Vagina (tissue), 2 donors: Measurements from ENCODE around the gene SH3BP2. TPM values are rescaled to one million over a fixed set of nuclear protein-coding genes. Genes with fewer than 3 reads are reported as not detected.

Experiments
- DNase-seq, 2 donors: peaks; one replicate each; pipeline ENCODE4 v3.0.0-alpha.2; 2017; ENCODE audit errors: extremely low spot score in 2 of 2
- H3K27ac ChIP-seq: fragments of 200-600 bp; sonication (generic); one replicate; pipeline ENCODE4 v1.5.1; 2019
- H3K27me3 ChIP-seq: fragments of 200-600 bp; sonication (generic); one replicate; pipeline ENCODE4 v1.5.1; 2019
- H3K36me3 ChIP-seq, 2 donors: fragments of 200-600 bp; sonication (generic); one replicate each; pipeline ENCODE4 v1.5.1; 2017 to 2019
- H3K4me1 ChIP-seq: fragments of 200-600 bp; sonication (generic); one replicate; pipeline ENCODE4 v1.5.1; 2019
- H3K4me3 ChIP-seq, 2 donors: fragments of 200-600 bp; sonication (generic); 1 replicate in 1 of 2; 2 replicates in 1 of 2; pipeline ENCODE4 v1.5.1; 2016 to 2019
- H3K9me3 ChIP-seq: fragments of 200-600 bp; sonication (generic); one replicate; pipeline ENCODE4 v1.5.1; 2019
- POLR2A ChIP-seq, 2 donors: fragments of 450-650 bp; IDR thresholded peaks; one replicate each; pipeline ENCODE4 v1.6.1; 2017; ENCODE audit warnings: antibody characterized with exemption in 2 of 2, mild to moderate bottlenecking in 2 of 2, moderate library complexity in 2 of 2
- POLR2AphosphoS5 ChIP-seq, 2 donors: sonication (generic); formaldehyde crosslinking; IDR thresholded peaks; one replicate each; pipeline ENCODE4 v1.9.0; 2017; ENCODE audit warnings: antibody characterized with exemption in 2 of 2, mild to moderate bottlenecking in 2 of 2, low read depth in 1 of 2; ENCODE audit not compliant: insufficient read depth in 1 of 2
- intact Hi-C: fragments of 100-400 bp; cut with DNase I; formaldehyde crosslinking; loops from one replicate; pipeline ENCODE4 v1.15.1; 2023
- total RNA-seq: library from RNA; depleted of rRNA; stranded (reverse); fragments of >200 nt; gene quantifications from one replicate; pipeline ENCODE4 v1.2.3, GENCODE V29; 2016
- TF ChIP-seq, protein P1 (sequence below), 3 experiments: fragments of 450-650 bp in 2 of 3; fragments of 200-600 bp in 1 of 3; sonication (generic) in 1 of 3; IDR thresholded peaks; one replicate each; pipeline ENCODE4 v1.5.1; 2017 to 2019; ENCODE audit warnings: antibody characterized with exemption in 3 of 3, mild to moderate bottlenecking in 2 of 3, moderate library complexity in 2 of 3

Gene SH3BP2
- total RNA-seq, 1 donor from 2014 or later = 102 TPM

DNA sequence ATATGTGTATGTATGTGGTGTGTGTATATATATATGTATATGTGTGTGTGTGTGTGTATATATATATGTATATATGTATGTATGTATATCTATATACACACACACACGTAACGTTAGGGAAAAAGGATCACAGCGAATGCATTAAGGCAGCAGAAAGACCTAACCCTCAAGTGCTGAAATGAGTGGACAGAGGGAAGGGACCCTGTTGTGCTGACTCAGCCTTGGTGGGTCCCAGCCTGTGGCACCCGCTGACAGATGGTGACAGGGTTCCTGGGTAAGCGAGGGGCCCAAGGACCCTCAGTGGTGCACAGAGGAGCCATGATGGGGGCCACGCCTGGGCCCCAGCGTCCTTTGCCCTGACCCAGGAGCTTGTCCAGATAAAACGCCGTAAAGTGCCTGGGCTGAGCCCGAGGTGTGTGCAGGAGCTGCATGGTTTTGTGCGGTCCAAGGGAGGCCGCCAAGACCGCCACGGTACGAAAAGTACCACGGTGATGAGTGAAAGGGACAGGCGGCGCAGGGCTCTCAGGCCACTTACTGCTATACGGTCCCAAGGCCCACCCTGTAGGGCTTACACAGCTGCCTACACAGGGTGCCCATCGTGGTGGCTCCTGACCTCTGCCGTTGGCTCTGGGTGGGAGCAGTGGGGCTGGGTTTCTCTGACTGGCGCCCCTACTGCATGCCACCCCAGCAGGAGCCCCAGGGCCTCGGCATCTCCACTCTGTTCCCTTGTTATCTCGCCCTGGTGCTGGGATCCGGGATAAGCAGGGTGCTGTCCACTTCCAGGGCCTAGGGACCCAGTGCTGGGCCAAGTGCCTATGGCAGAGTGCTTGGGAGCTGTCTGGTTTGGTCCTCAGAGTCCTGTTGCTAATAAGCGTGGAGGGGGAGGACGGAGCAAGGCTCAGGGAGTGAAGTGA, 10.0 kb downstream of the SH3BP2 start:
- no peak overlapping the region for H3K4me3 ChIP-seq
- H3K4me1 ChIP-seq = peaks cover 98% of the 10 kb centered on the region
- intact Hi-C loops = no loop called here
- no peak for TF ChIP-seq POLR2AphosphoS5 (IDR thresholded peaks at IDR 0.05; ENCODE audit: insufficient read depth in 1 of 2, low read depth in 1 of 2)
- TF ChIP-seq, protein P1, sequence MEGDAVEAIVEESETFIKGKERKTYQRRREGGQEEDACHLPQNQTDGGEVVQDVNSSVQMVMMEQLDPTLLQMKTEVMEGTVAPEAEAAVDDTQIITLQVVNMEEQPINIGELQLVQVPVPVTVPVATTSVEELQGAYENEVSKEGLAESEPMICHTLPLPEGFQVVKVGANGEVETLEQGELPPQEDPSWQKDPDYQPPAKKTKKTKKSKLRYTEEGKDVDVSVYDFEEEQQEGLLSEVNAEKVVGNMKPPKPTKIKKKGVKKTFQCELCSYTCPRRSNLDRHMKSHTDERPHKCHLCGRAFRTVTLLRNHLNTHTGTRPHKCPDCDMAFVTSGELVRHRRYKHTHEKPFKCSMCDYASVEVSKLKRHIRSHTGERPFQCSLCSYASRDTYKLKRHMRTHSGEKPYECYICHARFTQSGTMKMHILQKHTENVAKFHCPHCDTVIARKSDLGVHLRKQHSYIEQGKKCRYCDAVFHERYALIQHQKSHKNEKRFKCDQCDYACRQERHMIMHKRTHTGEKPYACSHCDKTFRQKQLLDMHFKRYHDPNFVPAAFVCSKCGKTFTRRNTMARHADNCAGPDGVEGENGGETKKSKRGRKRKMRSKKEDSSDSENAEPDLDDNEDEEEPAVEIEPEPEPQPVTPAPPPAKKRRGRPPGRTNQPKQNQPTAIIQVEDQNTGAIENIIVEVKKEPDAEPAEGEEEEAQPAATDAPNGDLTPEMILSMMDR (IDR thresholded peaks at IDR 0.05) = no peak
- TF ChIP-seq POLR2A (IDR thresholded peaks at IDR 0.05) = no peak
- H3K27me3 ChIP-seq = no peaks in the 10 kb centered on the region
- peak overlapping the region; percentile 81 for H3K27ac ChIP-seq
- H3K9me3 ChIP-seq = no peaks in the 10 kb centered on the region
- no peaks in the 10 kb centered on the region for H3K36me3 ChIP-seq
- no peak for DNase-seq

DNA sequence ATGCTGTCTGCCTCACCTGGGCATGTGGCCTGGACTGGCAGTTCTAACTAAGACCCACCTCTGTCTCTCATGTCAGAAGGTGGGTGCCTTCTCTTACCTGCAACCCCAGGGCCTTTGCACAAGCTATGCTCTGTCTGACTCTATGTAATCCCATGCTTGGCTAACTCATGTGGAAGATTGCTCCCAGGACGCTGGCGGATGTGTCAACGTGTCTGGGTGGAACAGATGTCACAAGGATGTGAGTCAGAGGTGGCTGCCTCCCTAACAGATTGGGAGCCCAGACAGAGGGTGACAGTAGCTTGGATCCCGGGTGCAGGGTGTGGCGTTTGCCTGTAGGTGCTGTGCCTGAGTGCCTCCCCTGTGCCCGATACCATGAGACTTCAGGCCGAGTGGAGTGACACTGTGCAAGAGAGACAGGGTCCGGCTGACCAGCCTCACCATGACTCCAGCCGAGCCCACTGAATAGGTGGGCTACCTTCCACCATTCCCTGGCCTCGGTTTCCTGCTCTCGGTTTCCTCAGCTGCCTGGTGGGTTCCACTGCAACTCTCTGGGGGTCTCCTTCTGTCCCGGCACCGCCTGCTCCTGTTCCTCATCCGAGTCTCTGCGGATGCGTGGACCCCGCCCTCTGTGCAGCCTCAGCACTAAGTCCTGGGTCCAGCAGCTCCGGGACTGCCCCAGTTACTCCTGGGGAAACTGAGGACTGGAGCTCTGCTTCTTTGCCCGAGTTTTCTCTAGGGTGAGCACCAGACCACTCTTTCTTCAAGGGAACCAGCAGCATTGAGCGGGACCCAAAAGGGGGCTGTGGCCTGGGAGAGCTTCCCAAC, 11.0 kb downstream of the SH3BP2 start:
- no peaks in the 10 kb centered on the region for H3K27me3 ChIP-seq
- H3K9me3 ChIP-seq = no peaks in the 10 kb centered on the region
- no peak for DNase-seq
- no peak overlapping the region for H3K4me3 ChIP-seq
- TF ChIP-seq POLR2AphosphoS5 (IDR thresholded peaks at IDR 0.05; ENCODE audit: insufficient read depth in 1 of 2, low read depth in 1 of 2) = peak; percentile 48 to 63
- TF ChIP-seq POLR2A (IDR thresholded peaks at IDR 0.05) = no peak
- intact Hi-C loops = no loop called here
- no peaks in the 10 kb centered on the region for H3K36me3 ChIP-seq
- peaks cover 91% of the 10 kb centered on the region for H3K4me1 ChIP-seq
- H3K27ac ChIP-seq = peak overlapping the region; percentile 81

DNA sequence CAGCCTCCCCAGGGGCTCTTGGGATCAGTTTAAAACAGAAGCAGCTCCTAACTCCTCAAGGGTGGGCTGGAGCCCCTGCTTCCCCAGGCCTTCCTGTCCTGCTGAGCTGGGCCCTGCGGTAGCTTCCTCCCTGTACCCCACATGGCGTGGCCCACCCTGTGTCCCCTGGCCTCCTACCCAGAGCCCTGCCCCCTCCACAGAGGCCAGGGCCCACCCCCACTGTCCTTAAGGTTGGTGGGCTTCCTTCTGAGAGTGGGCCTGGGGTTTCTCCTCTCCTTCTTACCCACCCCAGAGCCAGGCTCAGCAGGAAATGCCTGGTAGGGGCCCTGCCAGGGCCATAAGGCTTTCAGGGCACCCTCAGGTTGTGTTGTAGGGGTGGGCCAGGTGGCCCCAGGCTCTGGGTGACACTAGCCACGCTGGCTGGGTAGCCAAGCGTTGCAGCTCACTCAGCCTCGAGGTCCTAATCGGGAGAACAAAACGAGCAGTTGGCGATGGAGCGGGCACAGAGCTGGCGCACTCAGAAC, 11.6 kb downstream of the SH3BP2 start:
- Histone ChIP-seq H3K4me1 (peaks cover 90% of the 10 kb centered on the region), H3K9me3 (no peaks in the 10 kb centered on the region), H3K36me3 (no peaks in the 10 kb centered on the region), H3K27ac (peak overlapping the region; percentile 81), H3K27me3 (no peaks in the 10 kb centered on the region), H3K4me3 (no peak overlapping the region)
- no peak for TF ChIP-seq POLR2AphosphoS5 (IDR thresholded peaks at IDR 0.05; ENCODE audit: insufficient read depth in 1 of 2, low read depth in 1 of 2)
- TF ChIP-seq POLR2A (IDR thresholded peaks at IDR 0.05) = no peak
- TF ChIP-seq, protein P1 (IDR thresholded peaks at IDR 0.05) = no peak
- no peak for DNase-seq
- intact Hi-C loops = no loop called here

DNA sequence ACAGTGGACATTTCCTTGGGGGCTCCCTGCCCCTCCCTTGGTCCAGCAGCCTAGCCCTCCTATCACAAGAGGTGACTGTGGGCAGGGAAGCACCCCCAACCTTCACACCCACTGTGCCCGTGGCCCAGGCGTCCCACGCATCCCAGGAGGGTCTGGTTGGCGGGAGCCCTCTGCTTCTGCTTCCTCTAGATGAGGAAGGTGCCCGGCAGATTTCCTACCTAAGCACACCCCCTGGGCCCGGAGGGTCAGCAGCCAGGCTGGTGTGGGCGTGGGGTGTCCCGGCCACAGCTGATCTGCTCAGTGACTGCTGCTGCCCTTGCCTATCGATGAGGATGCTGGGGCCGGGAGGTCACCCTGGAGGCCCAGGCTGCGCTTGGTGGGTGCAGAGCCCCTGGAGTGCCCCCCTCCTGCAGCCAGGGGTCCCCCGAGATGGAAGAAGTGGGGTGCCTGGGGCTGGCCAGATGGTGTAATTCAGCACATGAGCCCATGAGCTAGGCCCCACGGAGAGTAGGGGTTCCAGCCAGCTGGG, 12.2 kb downstream of the SH3BP2 start:
- DNase-seq = no peak
- Histone ChIP-seq H3K4me3 (no peak overlapping the region), H3K4me1 (peaks cover 90% of the 10 kb centered on the region), H3K36me3 (no peaks in the 10 kb centered on the region), H3K27ac (peak overlapping the region; percentile 81), H3K9me3 (no peaks in the 10 kb centered on the region), H3K27me3 (no peaks in the 10 kb centered on the region)
- TF ChIP-seq, protein P1 (IDR thresholded peaks at IDR 0.05) = no peak
- TF ChIP-seq POLR2AphosphoS5 (IDR thresholded peaks at IDR 0.05; ENCODE audit: insufficient read depth in 1 of 2, low read depth in 1 of 2) = no peak
- no peak for TF ChIP-seq POLR2A (IDR thresholded peaks at IDR 0.05)
- intact Hi-C loops = no loop called here

DNA sequence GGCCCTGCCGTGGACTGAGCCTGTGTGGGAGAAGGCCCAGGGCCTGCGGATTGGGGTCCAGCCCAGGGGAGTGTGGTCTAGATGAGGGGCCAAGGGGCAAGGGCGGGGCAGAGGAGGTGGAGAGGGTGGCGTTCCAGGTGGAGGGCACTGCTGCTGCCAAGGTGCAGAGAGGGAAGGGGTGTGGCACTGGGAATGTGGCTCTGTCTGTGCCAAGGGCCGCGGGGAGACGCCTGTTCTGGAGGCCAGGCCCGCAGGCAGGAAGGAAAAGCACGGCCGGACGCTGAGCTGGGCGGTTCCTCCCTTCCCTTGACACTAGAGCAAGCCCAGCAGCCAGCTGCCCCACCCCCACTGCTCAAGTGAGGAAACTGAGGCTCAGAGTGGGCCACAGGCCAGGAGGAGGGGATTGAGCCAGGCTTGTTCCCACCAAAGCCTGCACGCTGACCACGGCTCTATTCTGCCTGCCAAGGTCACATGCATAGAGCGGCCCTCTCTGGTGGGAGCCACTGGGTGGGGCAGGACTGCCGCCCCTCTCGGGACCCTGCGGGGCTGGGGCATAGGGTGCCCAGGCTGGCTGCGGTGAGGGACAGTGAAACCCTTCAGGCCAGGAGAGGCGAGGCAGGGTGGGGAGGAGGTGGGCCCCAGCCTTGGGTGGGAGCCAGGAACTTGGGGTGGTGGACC, 13.0 kb downstream of the SH3BP2 start:
- H3K4me1 ChIP-seq = peaks cover 90% of the 10 kb centered on the region
- peak in 1 of 2 donors; percentile 25 for TF ChIP-seq POLR2AphosphoS5 (IDR thresholded peaks at IDR 0.05; ENCODE audit: insufficient read depth in 1 of 2, low read depth in 1 of 2)
- TF ChIP-seq, protein P1 (IDR thresholded peaks at IDR 0.05) = no peak
- no peaks in the 10 kb centered on the region for H3K27me3 ChIP-seq
- intact Hi-C loops = no loop called here
- H3K4me3 ChIP-seq = no peak overlapping the region
- H3K9me3 ChIP-seq = no peaks in the 10 kb centered on the region
- DNase-seq = no peak
- H3K27ac ChIP-seq = peak overlapping the region; percentile 81
- H3K36me3 ChIP-seq = no peaks in the 10 kb centered on the region
